IMR-90 (cell line): ENCODE data around the gene GPR15LG. TPM values are rescaled to one million over a fixed set of nuclear protein-coding genes. Genes with fewer than 3 reads are reported as not detected.

Experiments
- ATAC-seq: fragments of 200-7000 bp; cut with Tn5 transposase; 2 replicates; pipeline ENCODE4 v1.9.1; 2020; ENCODE audit warnings: low read depth, mild to moderate bottlenecking, moderate library complexity
- BruUV-seq: library from RNA; stranded (reverse); fragments of 400-500 nt; replicated peaks from 2 replicates; lab custom pipeline; 2021; lab: Mats Ljungman, UMichigan
- CTCF ChIA-PET: fragments of 300-600 bp; formaldehyde crosslinking; extraction: SDS; loops from one replicate; lab custom pipeline; 2021; ENCODE audit warnings: antibody characterized with exemption; lab: Yijun Ruan, JAX
- POLR2A ChIA-PET: fragments of 300-600 bp; sonication (Branson Sonifier 250); formaldehyde crosslinking; loops from one replicate; lab custom pipeline; 2022; ENCODE audit warnings: antibody characterized with exemption; ENCODE audit not compliant: unreplicated experiment; lab: Charles Lee
- DNase-seq: peaks from one replicate; pipeline ENCODE4 v3.0.0; 2013
- H2AFZ ChIP-seq: replicated peaks from 2 replicates; pipeline ENCODE3; 2013; ENCODE audit warnings: low read length, mild to moderate bottlenecking; ENCODE audit not compliant: poor library complexity
- H2AK5ac ChIP-seq: 2 replicates; pipeline ENCODE4 v1.6.1; 2013; ENCODE audit warnings: low read depth, low read length, inconsistent platforms
- H2AK9ac ChIP-seq: replicated peaks from 2 replicates; pipeline ENCODE3; 2013; ENCODE audit warnings: mild to moderate bottlenecking, low read depth, low read length, moderate library complexity; ENCODE audit not compliant: poor library complexity
- H2BK120ac ChIP-seq: 2 replicates; pipeline ENCODE4 v1.6.1; 2013; ENCODE audit warnings: low read depth, low read length, inconsistent platforms
- H2BK15ac ChIP-seq: 3 replicates; pipeline ENCODE4 v1.6.1; 2013; ENCODE audit warnings: low read depth, low read length, inconsistent platforms
- H2BK20ac ChIP-seq: 2 replicates; pipeline ENCODE4 v1.6.1; 2013; ENCODE audit warnings: low read depth, mild to moderate bottlenecking, inconsistent platforms, low read length, moderate library complexity
- H2BK5ac ChIP-seq: 2 replicates; pipeline ENCODE4 v1.6.1; 2013; ENCODE audit warnings: mild to moderate bottlenecking, low read depth, low read length, inconsistent platforms; ENCODE audit not compliant: poor library complexity, severe bottlenecking
- H3K14ac ChIP-seq: replicated peaks from 2 replicates; pipeline ENCODE4 v1.6.1; 2013; ENCODE audit warnings: low read depth, low read length, inconsistent platforms
- H3K18ac ChIP-seq: 2 replicates; pipeline ENCODE4 v1.6.1; 2013; ENCODE audit warnings: low read depth, low read length, control low read depth
- H3K23ac ChIP-seq: 2 replicates; pipeline ENCODE4 v1.6.1; 2013; ENCODE audit warnings: low read depth, low read length, inconsistent platforms
- H3K27ac ChIP-seq: 2 replicates; pipeline ENCODE4 v1.5.1; 2013; ENCODE audit warnings: mild to moderate bottlenecking, control low read depth, low read length; ENCODE audit not compliant: insufficient read depth
- H3K27me3 ChIP-seq: 2 replicates; pipeline ENCODE4 v1.6.1; 2013; ENCODE audit warnings: low read length; ENCODE audit not compliant: control insufficient read depth, insufficient read depth
- H3K36me3 ChIP-seq: 2 replicates; pipeline ENCODE4 v1.6.1; 2013; ENCODE audit warnings: low read length, mixed read lengths; ENCODE audit not compliant: control insufficient read depth, insufficient read depth
- H3K4ac ChIP-seq: 2 replicates; pipeline ENCODE4 v1.6.1; 2013; ENCODE audit warnings: low read depth, low read length, inconsistent platforms
- H3K4me1 ChIP-seq: 2 replicates; pipeline ENCODE4 v1.6.1; 2013; ENCODE audit warnings: low read length, mixed read lengths; ENCODE audit not compliant: control insufficient read depth, insufficient read depth
- H3K4me2 ChIP-seq: 2 replicates; pipeline ENCODE4 v1.6.1; 2013; ENCODE audit warnings: low read depth, mild to moderate bottlenecking, control low read depth, low read length, moderate library complexity
- H3K4me3 ChIP-seq: 2 replicates; pipeline ENCODE4 v1.5.1; 2013; ENCODE audit warnings: low read depth, mild to moderate bottlenecking, control low read depth, low read length, moderate library complexity; ENCODE audit not compliant: insufficient read depth
- H3K56ac ChIP-seq: 2 replicates; pipeline ENCODE4 v1.6.1; 2013; ENCODE audit warnings: low read length, inconsistent platforms; ENCODE audit not compliant: insufficient read depth; ENCODE audit errors: extremely low read depth
- H3K79me1 ChIP-seq, 2 experiments: 2 replicates each; pipeline ENCODE4 v1.6.1; 2013; ENCODE audit warnings: low read length in 2 of 2, inconsistent platforms in 1 of 2, low read depth in 1 of 2
- H3K9ac ChIP-seq: 2 replicates; pipeline ENCODE4 v1.6.1; 2013; ENCODE audit warnings: low read depth, low read length, control low read depth
- H3K9me1 ChIP-seq: 2 replicates; pipeline ENCODE4 v1.6.1; 2013; ENCODE audit warnings: low read length, inconsistent platforms; ENCODE audit not compliant: insufficient read depth
- H3K9me3 ChIP-seq: 2 replicates; pipeline ENCODE4 v1.6.1; 2013; ENCODE audit warnings: low read length; ENCODE audit not compliant: control insufficient read depth, insufficient read depth
- H4K20me1 ChIP-seq: 2 replicates; pipeline ENCODE4 v1.6.1; 2013; ENCODE audit warnings: low read length, inconsistent platforms; ENCODE audit not compliant: insufficient read depth
- H4K5ac ChIP-seq: 2 replicates; pipeline ENCODE4 v1.6.1; 2013; ENCODE audit warnings: mild to moderate bottlenecking, low read depth, low read length, control low read depth
- H4K8ac ChIP-seq, 2 experiments: 2 replicates each; pipeline ENCODE4 v1.6.1; 2013; ENCODE audit warnings: low read depth in 2 of 2, low read length in 2 of 2, control low read depth in 1 of 2, inconsistent platforms in 1 of 2
- H4K91ac ChIP-seq: 2 replicates; pipeline ENCODE4 v1.6.1; 2013; ENCODE audit warnings: low read depth, low read length, inconsistent platforms; ENCODE audit not compliant: insufficient read depth
- CEBPB ChIP-seq: IDR thresholded peaks from 2 replicates; pipeline ENCODE4 v1.6.1; 2012; ENCODE audit warnings: low read depth, low read length, improper control_type of control experiment
- POLR2A ChIP-seq: IDR thresholded peaks from 2 replicates; pipeline ENCODE4 v1.6.1; 2012; ENCODE audit warnings: mild to moderate bottlenecking, low read depth, low read length
- WGBS, 2 experiments: methylation state at CpG; one replicate each; pipeline versions ENCODE4 v1.1.5 to v1.1.7; 2013; ENCODE audit warnings: missing lambda C conversion rate in 2 of 2; ENCODE audit not compliant: insufficient read length in 1 of 2; ENCODE audit errors: extremely low coverage in 2 of 2; 5-methylcytosine and 5-hydroxymethylcytosine counted together
- dilution Hi-C: fragments of 300-500 bp; cut with HindIII; formaldehyde crosslinking; loops from one replicate; pipeline ENCODE4 v1.14.3; 2018; ENCODE audit warnings: low sequenced_read_pairs; ENCODE audit not compliant: unreplicated experiment
- in situ Hi-C: fragments of 300-500 bp; cut with MboI; formaldehyde crosslinking; loops from 3 replicates; pipeline ENCODE4 v1.14.3; 2019; ENCODE audit warnings: low sequenced_read_pairs, inconsistent platforms, mixed read lengths
- intact Hi-C: fragments of 100-400 bp; cut with micrococcal nuclease; formaldehyde crosslinking; loops from 2 replicates; pipeline ENCODE4 v1.10.0; 2022
- polyA plus RNA-seq, 3 experiments: library from polyadenylated mRNA; depleted of rRNA; stranded (reverse); fragments of >200 nt; gene quantifications; 2 replicates each; pipeline ENCODE4 v1.2.3, GENCODE V29; 2012; ENCODE audit warnings: low replicate concordance in 1 of 3
- total RNA-seq: library from RNA; depleted of rRNA; stranded (reverse); fragments of >200 nt; gene quantifications from 2 replicates; pipeline ENCODE4 v1.2.3, GENCODE V29; 2012
- TF ChIP-seq, protein P1 (sequence below): conservative IDR thresholded peaks from 2 replicates; pipeline ENCODE4 v1.5.1; 2012; ENCODE audit warnings: mild to moderate bottlenecking, low read depth, low read length, improper control_type of control experiment

Gene GPR15LG
- total and polyA plus RNA-seq, 2 of the 4 experiments (the other 2 are of a cell fraction): not detected

- TF ChIP-seq, protein P1, sequence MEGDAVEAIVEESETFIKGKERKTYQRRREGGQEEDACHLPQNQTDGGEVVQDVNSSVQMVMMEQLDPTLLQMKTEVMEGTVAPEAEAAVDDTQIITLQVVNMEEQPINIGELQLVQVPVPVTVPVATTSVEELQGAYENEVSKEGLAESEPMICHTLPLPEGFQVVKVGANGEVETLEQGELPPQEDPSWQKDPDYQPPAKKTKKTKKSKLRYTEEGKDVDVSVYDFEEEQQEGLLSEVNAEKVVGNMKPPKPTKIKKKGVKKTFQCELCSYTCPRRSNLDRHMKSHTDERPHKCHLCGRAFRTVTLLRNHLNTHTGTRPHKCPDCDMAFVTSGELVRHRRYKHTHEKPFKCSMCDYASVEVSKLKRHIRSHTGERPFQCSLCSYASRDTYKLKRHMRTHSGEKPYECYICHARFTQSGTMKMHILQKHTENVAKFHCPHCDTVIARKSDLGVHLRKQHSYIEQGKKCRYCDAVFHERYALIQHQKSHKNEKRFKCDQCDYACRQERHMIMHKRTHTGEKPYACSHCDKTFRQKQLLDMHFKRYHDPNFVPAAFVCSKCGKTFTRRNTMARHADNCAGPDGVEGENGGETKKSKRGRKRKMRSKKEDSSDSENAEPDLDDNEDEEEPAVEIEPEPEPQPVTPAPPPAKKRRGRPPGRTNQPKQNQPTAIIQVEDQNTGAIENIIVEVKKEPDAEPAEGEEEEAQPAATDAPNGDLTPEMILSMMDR: peak; percentile 43
Observed at GRCh38 chr10:84139126-84140035, 34.2 kb upstream of the GPR15LG start, which contains the start of gene GHITM (continued).

DNA sequence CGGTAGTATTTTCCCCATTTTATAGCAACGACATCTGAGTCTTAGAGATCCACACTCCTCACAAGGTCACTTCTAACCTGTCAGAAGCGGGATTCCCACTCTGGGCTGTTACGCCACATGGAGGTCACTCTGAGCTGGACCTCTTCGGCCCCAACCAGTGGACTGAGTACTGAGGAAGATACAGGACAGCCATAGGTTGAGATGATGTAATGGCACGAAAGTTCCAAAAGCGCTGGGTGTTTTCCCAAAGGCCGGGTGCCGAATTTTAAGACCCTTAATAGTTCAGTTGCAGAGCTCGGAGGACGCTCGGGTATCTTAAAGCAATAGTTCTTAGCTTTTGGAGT, 33.6 kb upstream of the GPR15LG start:
- CTCF ChIA-PET: no interaction called here
- Histone ChIP-seq H4K5ac (peak overlapping the region; percentile 51), H3K9ac (peak overlapping the region; percentile 65), H2AK5ac (0 out of 2 replicates have a peak overlapping the region, but pooled peaks have one; percentile 9), H3K23ac (peak overlapping the region; percentile 50), H3K9me1 (no peaks in the 10 kb centered on the region), H2AK9ac (peak overlapping the region; percentile 68), H3K14ac (peak overlapping the region; percentile 55; the same call in 1 of the 2 replicates), H2BK5ac (peak overlapping the region; percentile 61), H3K36me3 (peaks cover 6% of the 10 kb centered on the region), H2AFZ (peak overlapping the region; percentile 94), H3K9me3 (no peaks in the 10 kb centered on the region), H3K4me3 (peak overlapping the region; percentile 89), H4K8ac (peak overlapping the region; percentile 67 to 73), H3K79me1 (peaks cover 11 to 18% of the 10 kb centered on the region in 2 experiments), H3K4me2 (peak overlapping the region; percentile 99), H3K27me3 (no peaks in the 10 kb centered on the region), H3K18ac (no peak overlapping the region), H3K27ac (peak overlapping the region; percentile 73), H2BK120ac (no peak overlapping the region), H2BK20ac (no peak overlapping the region), H4K20me1 (no peaks in the 10 kb centered on the region), H3K56ac (peak overlapping the region; percentile 69; the same call in 1 of the 2 replicates), H4K91ac (0 out of 2 replicates have a peak overlapping the region, but pooled peaks have one; percentile 27), H3K4me1 (peaks cover 4% of the 10 kb centered on the region), H2BK15ac (no peak overlapping the region), H3K4ac (peak overlapping the region; percentile 75)
- TF ChIP-seq CEBPB (peak; percentile 41; the same call in 1 of the 2 replicates), POLR2A (no peak; the same call in 1 of the 2 replicates)
- intact Hi-C loops (loop anchor here (10.0 kb wide), 1 partner anchor 115 kb away; no protein-coding TSS in a partner anchor), dilution Hi-C loops (no loop called here), in situ Hi-C loops (loop anchor here (10.0 kb wide), 1 partner anchor 395 kb away; no protein-coding TSS in a partner anchor)
- DNase-seq (peak; percentile 31), ATAC-seq (0 out of 2 replicates have a peak, but pooled peaks have one; percentile 1)
- POLR2A ChIA-PET: no interaction called here
- 20% methylated on average over 7 of the region's 12 CpGs; no CpG with 5 or more reads in 1 of the 2 experiments for WGBS, 2 experiments
- no TSS peak for BruUV-seq
